ENCODE results near the gene PDZD2. TPM values are rescaled to one million over a fixed set of nuclear protein-coding genes. Genes with fewer than 3 reads are reported as not detected.

Gene PDZD2
- total and polyA plus RNA-seq, 8 donors, result 16.2 to 49.8 (median 20.4) TPM

- H3K36me3 ChIP-seq, result no peaks in the 10 kb centered on the region
- DNase-seq (peak in 1 of 4 donors; percentile 45), ATAC-seq (peak; percentile 82)
- H3K4me3 ChIP-seq, result no peak overlapping the region
- no peaks in the 10 kb centered on the region for H3K4me1 ChIP-seq
- intact Hi-C loops (cut with DNase I), result no loop called here
- TF ChIP-seq, protein P1, sequence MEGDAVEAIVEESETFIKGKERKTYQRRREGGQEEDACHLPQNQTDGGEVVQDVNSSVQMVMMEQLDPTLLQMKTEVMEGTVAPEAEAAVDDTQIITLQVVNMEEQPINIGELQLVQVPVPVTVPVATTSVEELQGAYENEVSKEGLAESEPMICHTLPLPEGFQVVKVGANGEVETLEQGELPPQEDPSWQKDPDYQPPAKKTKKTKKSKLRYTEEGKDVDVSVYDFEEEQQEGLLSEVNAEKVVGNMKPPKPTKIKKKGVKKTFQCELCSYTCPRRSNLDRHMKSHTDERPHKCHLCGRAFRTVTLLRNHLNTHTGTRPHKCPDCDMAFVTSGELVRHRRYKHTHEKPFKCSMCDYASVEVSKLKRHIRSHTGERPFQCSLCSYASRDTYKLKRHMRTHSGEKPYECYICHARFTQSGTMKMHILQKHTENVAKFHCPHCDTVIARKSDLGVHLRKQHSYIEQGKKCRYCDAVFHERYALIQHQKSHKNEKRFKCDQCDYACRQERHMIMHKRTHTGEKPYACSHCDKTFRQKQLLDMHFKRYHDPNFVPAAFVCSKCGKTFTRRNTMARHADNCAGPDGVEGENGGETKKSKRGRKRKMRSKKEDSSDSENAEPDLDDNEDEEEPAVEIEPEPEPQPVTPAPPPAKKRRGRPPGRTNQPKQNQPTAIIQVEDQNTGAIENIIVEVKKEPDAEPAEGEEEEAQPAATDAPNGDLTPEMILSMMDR (IDR thresholded peaks at IDR 0.05), result no peak
- no peak overlapping the region for H3K27ac ChIP-seq
- H3K9me3 ChIP-seq, result no peaks in the 10 kb centered on the region
- no peaks in the 10 kb centered on the region for H3K27me3 ChIP-seq
These were observed 277.4 kb downstream of the PDZD2 start for GRCh38 chr5:31916327-31916726.

- DNase-seq (no peak), ATAC-seq (no peak)
- Histone ChIP-seq H3K36me3 (no peaks in the 10 kb centered on the region), H3K4me1 (no peaks in the 10 kb centered on the region), H3K4me3 (no peak overlapping the region), H3K27me3 (no peaks in the 10 kb centered on the region), H3K9me3 (no peaks in the 10 kb centered on the region), H3K27ac (no peak overlapping the region)
- TF ChIP-seq, protein P1 (IDR thresholded peaks at IDR 0.05), result no peak
- intact Hi-C loops (cut with DNase I), result no loop called here
These were observed 279.8 kb downstream of the PDZD2 start for GRCh38 chr5:31918739-31919138.

GRCh38 chr5:31921852-31922305 is 282.9 kb downstream of the PDZD2 start:
- ATAC-seq (peak; percentile 86), DNase-seq (no peak)
- intact Hi-C loops (cut with DNase I), result no loop called here
- Histone ChIP-seq H3K4me3 (no peak overlapping the region), H3K27me3 (no peaks in the 10 kb centered on the region), H3K4me1 (no peaks in the 10 kb centered on the region), H3K9me3 (no peaks in the 10 kb centered on the region), H3K36me3 (no peaks in the 10 kb centered on the region), H3K27ac (no peak overlapping the region)
- TF ChIP-seq, protein P1 (IDR thresholded peaks at IDR 0.05), result no peak

- H3K36me3 ChIP-seq, result no peaks in the 10 kb centered on the region
- no peaks in the 10 kb centered on the region for H3K27me3 ChIP-seq
- no peak overlapping the region for H3K4me3 ChIP-seq
- DNase-seq (no peak), ATAC-seq (no peak)
- no peak overlapping the region for H3K27ac ChIP-seq
- intact Hi-C loops (cut with DNase I), result no loop called here
- no peaks in the 10 kb centered on the region for H3K4me1 ChIP-seq
- TF ChIP-seq, protein P1 (IDR thresholded peaks at IDR 0.05), result no peak
- H3K9me3 ChIP-seq, result no peaks in the 10 kb centered on the region
These were observed 285.1 kb downstream of the PDZD2 start for GRCh38 chr5:31924005-31924404.

DNA sequence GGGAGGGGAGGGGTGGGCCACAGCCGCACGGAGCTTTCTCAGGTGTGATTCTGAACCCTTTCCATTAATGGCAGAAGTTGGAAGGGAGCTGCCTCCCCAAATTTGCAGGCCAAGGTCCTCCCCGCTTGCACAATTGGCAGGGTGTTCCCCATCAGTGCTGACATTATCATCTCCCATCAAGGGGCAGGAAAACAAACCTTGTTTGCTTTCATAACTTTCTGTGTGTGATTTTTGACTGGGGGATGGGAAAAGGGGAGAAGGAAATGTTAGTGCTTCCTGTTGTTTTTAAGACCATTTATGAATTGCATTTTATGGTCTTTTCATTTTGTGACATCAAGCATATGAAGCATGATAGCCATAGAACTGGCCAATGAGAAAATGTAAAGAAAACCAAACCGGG is 292.9 kb downstream of the PDZD2 start:
- Histone ChIP-seq H3K27ac (no peak overlapping the region), H3K9me3 (no peaks in the 10 kb centered on the region), H3K27me3 (no peaks in the 10 kb centered on the region), H3K36me3 (no peaks in the 10 kb centered on the region), H3K4me1 (peaks cover 4 to 10% of the 10 kb centered on the region in 2 donors), H3K4me3 (no peak overlapping the region)
- ATAC-seq (no peak), DNase-seq (no peak)
- intact Hi-C loops (cut with DNase I), result no loop called here
- TF ChIP-seq, protein P1 (IDR thresholded peaks at IDR 0.05), result no peak

Data from left lung (tissue), 10 donors.